D721Med (cell line): Measurements from ENCODE around the gene OVCA2.

Experiments used
- DNase-seq: peaks from one replicate; pipeline ENCODE4 v3.0.0; 2011; ENCODE audit warnings: low spot score; ENCODE audit not compliant: insufficient read length
- FAIRE-seq: peaks from 2 replicates; lab custom pipeline; 2011; peaks lifted over from hg19 to GRCh38; lab: Jason Lieb, UNC
- CTCF ChIP-seq: IDR thresholded peaks from 2 replicates; pipeline ENCODE4 v1.5.1; 2012; ENCODE audit warnings: mild to moderate bottlenecking, control low read depth; ENCODE audit not compliant: insufficient read depth; ENCODE audit errors: missing control alignments

The OVCA2 gene

GRCh38 chr17:2051061-2051932 lies 9.5 kb downstream of the OVCA2 start:
- FAIRE-seq: no peak

DNA sequence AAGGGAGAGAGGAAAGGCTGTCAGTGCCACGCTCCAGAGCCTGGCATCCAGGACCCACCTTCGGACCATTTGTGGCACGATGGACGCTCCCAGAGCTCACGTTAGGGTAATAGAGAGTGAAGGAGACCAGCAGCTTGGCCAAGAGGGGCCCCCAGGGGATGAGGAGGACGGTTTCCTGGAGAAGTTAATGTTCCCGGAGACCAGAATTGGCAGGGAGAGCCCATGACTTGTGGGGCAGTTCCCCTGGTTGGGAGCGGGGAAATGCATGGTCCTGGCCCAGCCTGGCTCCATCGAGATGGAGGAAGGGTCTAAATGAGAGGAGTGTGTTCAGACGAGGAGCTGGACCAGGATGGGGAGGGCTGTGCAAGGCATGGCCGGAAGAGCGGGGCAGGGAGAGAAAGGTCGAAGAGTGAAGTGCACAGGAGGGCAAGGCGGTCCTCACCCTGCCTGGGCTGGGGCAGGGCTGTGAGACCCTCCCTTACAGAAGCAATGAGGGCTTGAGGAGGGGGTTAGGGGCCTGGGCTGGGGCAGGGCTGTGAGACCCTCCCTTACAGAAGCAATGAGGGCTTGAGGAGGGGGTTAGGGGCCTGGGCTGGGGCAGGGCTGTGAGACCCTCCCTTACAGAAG lies 10.2 kb downstream of the OVCA2 start:
- FAIRE-seq: no peak
- TF ChIP-seq CTCF: no peak

More at GRCh38 chr17:2051061-2051932, 9.5 kb downstream of the OVCA2 start:
- no peak for DNase-seq
- TF ChIP-seq CTCF: no peak

GRCh38 chr17:2053380-2054261 lies 11.8 kb downstream of the OVCA2 start:
- peak; percentile 40 for TF ChIP-seq CTCF
- FAIRE-seq (no peak), DNase-seq (no peak)

More for the DNA sequence above, 10.2 kb downstream of the OVCA2 start:
- no peak for DNase-seq

DNA sequence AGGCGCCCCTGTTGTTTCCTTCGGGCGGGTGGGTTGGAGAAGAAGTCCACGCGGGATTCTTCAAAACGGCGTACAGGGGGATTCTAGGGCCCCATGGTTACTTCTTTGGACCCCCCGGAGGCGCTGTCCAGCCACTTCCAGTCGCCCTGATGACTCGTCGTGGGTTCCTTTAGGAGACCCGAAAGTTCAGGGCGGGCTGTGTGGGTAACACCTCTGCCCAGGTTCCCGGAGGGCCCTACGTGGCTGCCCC lies 12.4 kb downstream of the OVCA2 start:
- no peak for FAIRE-seq
- no peak for DNase-seq
- no peak for TF ChIP-seq CTCF

DNA sequence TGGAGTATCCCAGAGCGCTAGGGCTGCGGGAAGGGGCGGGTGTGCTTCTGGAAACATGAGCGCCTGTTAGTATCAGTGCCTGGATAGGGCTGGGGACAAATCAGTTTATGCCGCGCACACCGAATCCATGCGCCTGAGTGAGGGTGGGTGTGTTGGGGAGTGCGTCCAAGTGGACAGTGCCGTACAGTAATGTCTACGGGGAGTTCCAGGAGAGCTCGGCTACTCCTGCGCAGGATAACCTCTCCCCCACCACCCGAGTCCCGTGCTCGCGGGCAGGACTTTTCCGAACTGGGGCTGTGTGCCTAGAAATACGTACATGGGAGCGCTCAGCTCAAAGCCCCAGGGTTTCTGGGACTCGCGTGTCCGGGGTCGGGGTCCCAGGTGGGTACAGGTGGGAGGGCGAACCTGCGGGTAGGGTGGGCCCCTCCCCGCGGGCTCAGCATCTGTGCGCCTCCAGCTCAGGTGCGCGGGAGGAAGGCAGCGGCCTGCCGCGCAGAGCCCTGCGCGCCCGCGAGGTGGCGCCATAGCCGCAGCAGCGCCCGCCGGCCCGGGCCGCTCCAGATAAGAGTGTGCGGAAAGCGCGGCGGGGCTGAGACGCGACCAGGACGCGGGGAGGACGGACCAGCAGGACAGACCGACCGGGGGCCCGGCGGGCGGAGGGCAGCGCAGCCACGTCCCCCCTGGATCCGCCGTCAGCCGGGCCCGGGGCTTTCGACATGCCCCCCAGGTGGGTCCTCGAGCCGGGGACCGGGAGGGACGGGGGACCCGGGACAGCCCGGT lies 12.9 kb downstream of the OVCA2 start, which contains the start of gene HIC1:
Gene HIC1 (plus strand): TSS at position 592 of the 780 bp plus-strand sequence. CDS start 1,588 bp downstream, outside the sequence.
- peak; percentile 42 for TF ChIP-seq CTCF
- DNase-seq: peak; percentile 90
- FAIRE-seq: no peak
